DND-41 (cell line): ENCODE results near the gene LYRM7.

Experiments used
- ATAC-seq: fragments of 200-7000 bp; cut with Tn5 transposase; 3 replicates; pipeline ENCODE4 v1.9.1; 2021; ENCODE audit warnings: low read depth; ENCODE audit not compliant: insufficient read depth
- DNase-seq: peaks from one replicate; pipeline ENCODE4 v3.0.0-alpha.2; 2020
- H2AFZ ChIP-seq: 2 replicates; pipeline ENCODE4 v1.6.0; 2012; ENCODE audit warnings: low read depth, low read length
- H3K27ac ChIP-seq: 2 replicates; pipeline ENCODE4 v1.5.1; 2012; ENCODE audit warnings: low read length, inconsistent platforms
- H3K27me3 ChIP-seq: fragments of 200-600 bp; sonication (generic); 2 replicates; pipeline ENCODE4 v1.6.0; 2012; ENCODE audit warnings: low read length, mild to moderate bottlenecking, inconsistent platforms; ENCODE audit not compliant: insufficient read depth, poor library complexity
- H3K36me3 ChIP-seq: 2 replicates; pipeline ENCODE4 v1.5.1; 2012; ENCODE audit warnings: low read length, inconsistent platforms; ENCODE audit not compliant: insufficient read depth
- H3K4me1 ChIP-seq: 2 replicates; pipeline ENCODE4 v1.5.1; 2012; ENCODE audit warnings: mild to moderate bottlenecking, low read length; ENCODE audit not compliant: insufficient read depth
- H3K4me2 ChIP-seq: 2 replicates; pipeline ENCODE4 v1.6.0; 2012; ENCODE audit warnings: mild to moderate bottlenecking, moderate library complexity, low read length, inconsistent platforms; ENCODE audit not compliant: insufficient read depth
- H3K4me3 ChIP-seq, 2 experiments: fragments of 200-600 bp in 1 of 2; shearing (Covaris generic) in 1 of 2; 2 replicates each; pipeline ENCODE4 v1.5.1; 2012 to 2016; ENCODE audit warnings: inconsistent platforms in 2 of 2, low read length in 2 of 2, mild to moderate bottlenecking in 2 of 2, low read depth in 1 of 2, moderate library complexity in 1 of 2
- H3K79me2 ChIP-seq: 2 replicates; pipeline ENCODE4 v1.6.0; 2012; ENCODE audit warnings: low read length, inconsistent platforms; ENCODE audit not compliant: insufficient read depth
- H3K9ac ChIP-seq: 2 replicates; pipeline ENCODE4 v1.6.0; 2012; ENCODE audit warnings: low read depth, mild to moderate bottlenecking, inconsistent platforms, low read length, moderate library complexity
- H3K9me3 ChIP-seq: 2 replicates; pipeline ENCODE4 v1.5.1; 2012; ENCODE audit warnings: low read length, moderate library complexity, mild to moderate bottlenecking, inconsistent platforms; ENCODE audit not compliant: insufficient read depth, severe bottlenecking
- H4K20me1 ChIP-seq: 2 replicates; pipeline ENCODE4 v1.6.0; 2012; ENCODE audit warnings: low read length; ENCODE audit not compliant: insufficient read depth
- CTCF ChIP-seq: IDR thresholded peaks from 2 replicates; pipeline ENCODE4 v1.5.1; 2012; ENCODE audit warnings: borderline replicate concordance, low read length, moderate library complexity, mild to moderate bottlenecking; ENCODE audit not compliant: poor library complexity, severe bottlenecking; ENCODE audit errors: extremely low read depth
- EZH2 ChIP-seq: IDR thresholded peaks from 3 replicates; pipeline ENCODE4 v1.6.1; 2012; ENCODE audit warnings: borderline replicate concordance, low read depth, mild to moderate bottlenecking, moderate library complexity, low read length, inconsistent platforms; ENCODE audit not compliant: severe bottlenecking

Gene LYRM7

GRCh38 chr5:131239686-131240085 is 68.9 kb downstream of the LYRM7 start:
- DNase-seq (no peak), ATAC-seq (no peak)
- no peak overlapping the region for H3K27ac ChIP-seq
- no peaks in the 10 kb centered on the region for H4K20me1 ChIP-seq
- H2AFZ ChIP-seq: no peak overlapping the region
- no peaks in the 10 kb centered on the region for H3K9me3 ChIP-seq
- no peak overlapping the region for H3K4me3 ChIP-seq
- TF ChIP-seq EZH2: no peak
- TF ChIP-seq CTCF: no peak
- no peak overlapping the region for H3K9ac ChIP-seq
- H3K4me1 ChIP-seq: no peaks in the 10 kb centered on the region
- no peaks in the 10 kb centered on the region for H3K79me2 ChIP-seq
- no peaks in the 10 kb centered on the region for H3K36me3 ChIP-seq
- H3K4me2 ChIP-seq: no peak overlapping the region
- no peaks in the 10 kb centered on the region for H3K27me3 ChIP-seq

- Histone ChIP-seq H3K27ac (no peak overlapping the region), H3K9ac (no peak overlapping the region), H3K27me3 (no peaks in the 10 kb centered on the region), H3K79me2 (no peaks in the 10 kb centered on the region), H3K4me1 (no peaks in the 10 kb centered on the region), H3K4me3 (no peak overlapping the region), H2AFZ (no peak overlapping the region), H3K9me3 (peaks cover 5% of the 10 kb centered on the region), H3K36me3 (no peaks in the 10 kb centered on the region), H3K4me2 (no peak overlapping the region), H4K20me1 (no peaks in the 10 kb centered on the region)
- TF ChIP-seq EZH2 (no peak), CTCF (no peak)
- no peak for ATAC-seq
- DNase-seq: no peak
Measured at GRCh38 chr5:131242728-131243255, 72.0 kb downstream of the LYRM7 start.

- H4K20me1 ChIP-seq: no peaks in the 10 kb centered on the region
- H3K79me2 ChIP-seq: no peaks in the 10 kb centered on the region
- no peak overlapping the region for H3K27ac ChIP-seq
- H3K9ac ChIP-seq: no peak overlapping the region
- H3K4me2 ChIP-seq: no peak overlapping the region
- TF ChIP-seq EZH2 (no peak), CTCF (no peak)
- no peak overlapping the region for H2AFZ ChIP-seq
- H3K27me3 ChIP-seq: no peaks in the 10 kb centered on the region
- H3K4me1 ChIP-seq: no peaks in the 10 kb centered on the region
- no peak for ATAC-seq
- DNase-seq: no peak
- peaks cover 5% of the 10 kb centered on the region for H3K9me3 ChIP-seq
- H3K36me3 ChIP-seq: no peaks in the 10 kb centered on the region
- no peak overlapping the region for H3K4me3 ChIP-seq
Measured at GRCh38 chr5:131245312-131245711, 74.6 kb downstream of the LYRM7 start.

- H3K4me3 ChIP-seq: no peak overlapping the region
- no peaks in the 10 kb centered on the region for H3K79me2 ChIP-seq
- no peak for TF ChIP-seq CTCF
- no peak for TF ChIP-seq EZH2
- H3K36me3 ChIP-seq: no peaks in the 10 kb centered on the region
- H3K4me1 ChIP-seq: no peaks in the 10 kb centered on the region; the same call in 1 of the 2 replicates
- H2AFZ ChIP-seq: no peak overlapping the region
- H3K9me3 ChIP-seq: peaks cover 5% of the 10 kb centered on the region
- no peak overlapping the region for H3K9ac ChIP-seq
- ATAC-seq (no peak), DNase-seq (no peak)
- H3K27me3 ChIP-seq: no peaks in the 10 kb centered on the region
- no peaks in the 10 kb centered on the region for H4K20me1 ChIP-seq
- no peak overlapping the region for H3K27ac ChIP-seq
- no peak overlapping the region for H3K4me2 ChIP-seq
Measured at GRCh38 chr5:131245948-131246347, 75.2 kb downstream of the LYRM7 start.
